Cardiac septum (tissue), 1 donor: ENCODE data around the gene GOLT1B. TPM values are rescaled to one million over a fixed set of nuclear protein-coding genes. Genes with fewer than 3 reads are reported as not detected.
"Not testable (repeated sequence)": the region's sequence is repeated elsewhere in the genome, so short reads cannot be mapped to it uniquely, and the experiment has no call there.

Experiments
- DNase-seq: peaks from one replicate; pipeline ENCODE4 v3.0.0-alpha.2; 2020; ENCODE audit warnings: low spot score
- intact Hi-C: fragments of 100-400 bp; cut with DNase I; formaldehyde crosslinking; loops from one replicate; pipeline ENCODE4 v1.14.0; 2022
- long read RNA-seq: library from polyadenylated mRNA; unstranded; transcript quantifications from one replicate; pipeline ENCODE4 v2.0.0, GENCODE V29; 2021
- total RNA-seq: library from RNA; stranded (reverse); fragmentation: NEBNext Ultra II Directional; extraction: Animal tissue kit (Norgen Biotek cat#: 25700); gene quantifications from one replicate; pipeline ENCODE4 v1.2.1, GENCODE V29; 2021
- donor health status: DM: no; HTN: no; CAD: no.

The GOLT1B gene, protein sequence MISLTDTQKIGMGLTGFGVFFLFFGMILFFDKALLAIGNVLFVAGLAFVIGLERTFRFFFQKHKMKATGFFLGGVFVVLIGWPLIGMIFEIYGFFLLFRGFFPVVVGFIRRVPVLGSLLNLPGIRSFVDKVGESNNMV
- 26.6 TPM for total RNA-seq
- long read RNA-seq, transcript GOLT1B-201 (5 exons, 3,227 nt) = major isoform, 31 of 32 reads
- long read RNA-seq, partial matches to known transcripts = 0 of 32 reads
- long read RNA-seq, other reads (novel, unspliced or antisense) = 1 of 32 reads

DNA sequence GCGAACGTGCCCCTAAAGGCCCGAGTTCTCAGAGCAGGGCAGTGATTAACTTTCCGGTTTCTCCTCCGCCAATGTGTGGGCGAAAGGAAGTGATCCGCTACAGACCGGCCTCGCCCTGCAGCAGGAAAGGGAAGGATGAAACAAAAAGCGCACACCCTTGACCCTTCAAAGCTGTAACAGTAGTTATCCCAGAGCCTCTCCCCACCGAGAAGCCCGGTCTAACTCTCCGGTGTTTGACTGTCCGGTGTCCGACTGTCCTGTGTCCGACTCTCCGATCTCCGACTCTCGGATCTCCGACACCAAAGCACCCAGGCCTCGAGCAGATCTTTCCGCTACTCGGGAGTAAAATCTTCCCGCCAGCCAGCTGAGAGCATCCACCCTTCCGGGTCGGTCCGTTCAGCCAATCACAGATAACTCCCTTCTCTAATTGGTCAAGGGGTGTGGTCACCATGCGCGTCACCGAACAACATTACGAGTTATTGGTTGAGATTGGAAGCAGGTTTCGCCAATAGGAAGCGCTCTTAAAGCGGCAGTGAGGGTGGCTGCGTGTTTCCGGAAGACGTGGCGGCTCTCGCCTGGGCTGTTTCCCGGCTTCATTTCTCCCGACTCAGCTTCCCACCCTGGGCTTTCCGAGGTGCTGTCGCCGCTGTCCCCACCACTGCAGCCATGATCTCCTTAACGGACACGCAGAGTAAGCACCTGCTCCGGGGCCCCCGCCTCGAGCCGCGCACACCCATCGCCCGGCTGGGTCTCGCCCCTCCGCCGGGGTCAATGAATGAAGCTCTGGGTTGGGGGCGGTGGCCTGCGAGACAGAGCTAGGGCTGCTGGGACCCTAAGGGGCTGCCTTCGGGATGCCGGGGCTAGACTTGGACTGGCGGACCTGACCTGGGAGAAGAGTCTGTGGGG is at the start of gene GOLT1B, which contains the start of gene RECQL:
Gene GOLT1B, plus strand, starts transcription at position 532 of the 906 bp plus-strand sequence. Its CDS starts 135 bp downstream, at position 667.
Gene RECQL, minus strand, starts transcription at position 378 of the 906 bp plus-strand sequence. CDS start 2,065 bp downstream, outside the sequence.
- intact Hi-C loops = loop anchor here (5.0 kb wide), 2 partner anchors 64 to 156 kb away; partner anchors contain the start of genes LDHB and PYROXD1
- peak; percentile 96 for DNase-seq

DNA sequence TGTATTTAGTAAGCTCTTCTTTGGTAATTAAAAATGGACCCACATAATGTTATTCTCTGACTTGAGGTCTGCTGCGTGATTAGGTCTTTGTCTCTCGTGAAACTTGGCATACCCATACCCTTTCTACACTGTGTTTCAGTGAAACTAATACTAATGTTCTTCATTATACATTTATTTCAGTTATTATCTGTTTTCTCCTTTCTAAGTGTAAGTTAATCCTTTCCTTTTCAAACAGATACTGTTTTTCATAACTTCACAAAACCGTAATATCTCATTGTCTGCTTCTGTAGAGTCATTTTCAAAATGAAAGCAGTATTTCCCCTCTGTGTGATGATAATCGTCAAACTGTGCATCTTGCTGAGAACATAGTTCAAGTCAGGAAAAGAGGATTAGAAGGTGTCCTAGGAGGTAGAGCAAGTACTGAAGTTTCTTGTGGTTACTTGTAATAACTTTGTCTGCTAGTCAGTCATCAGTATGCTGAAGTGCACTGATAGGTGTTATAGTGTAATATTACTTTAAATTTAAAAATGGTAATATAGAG is 48.2 kb upstream of the GOLT1B start:
- intact Hi-C loops = no loop called here
- DNase-seq = no peak

DNA sequence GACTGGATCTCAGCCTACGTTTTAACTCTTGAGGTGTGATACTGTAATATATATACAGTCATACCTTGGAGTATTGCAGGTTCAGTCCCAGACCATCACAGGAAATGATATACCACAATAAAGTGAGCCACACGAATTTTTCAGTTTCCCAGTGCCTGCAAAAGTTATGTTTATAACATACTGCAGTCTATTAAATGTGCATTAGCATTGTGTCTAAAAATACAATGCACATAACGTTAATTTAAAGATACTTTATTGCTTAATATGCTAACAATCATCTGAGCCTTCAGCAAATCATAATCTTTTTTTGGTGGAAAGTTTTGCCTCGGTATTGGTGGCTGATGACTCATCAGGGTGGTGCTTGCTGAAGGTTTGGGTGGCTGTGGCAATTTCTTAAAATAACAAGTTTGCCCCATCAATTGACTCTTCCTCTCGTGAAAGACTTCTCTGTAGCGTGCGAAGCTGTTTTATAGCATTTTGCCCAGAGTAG is 45.3 kb upstream of the GOLT1B start:
- intact Hi-C loops = no loop called here
- no peak for DNase-seq

DNA sequence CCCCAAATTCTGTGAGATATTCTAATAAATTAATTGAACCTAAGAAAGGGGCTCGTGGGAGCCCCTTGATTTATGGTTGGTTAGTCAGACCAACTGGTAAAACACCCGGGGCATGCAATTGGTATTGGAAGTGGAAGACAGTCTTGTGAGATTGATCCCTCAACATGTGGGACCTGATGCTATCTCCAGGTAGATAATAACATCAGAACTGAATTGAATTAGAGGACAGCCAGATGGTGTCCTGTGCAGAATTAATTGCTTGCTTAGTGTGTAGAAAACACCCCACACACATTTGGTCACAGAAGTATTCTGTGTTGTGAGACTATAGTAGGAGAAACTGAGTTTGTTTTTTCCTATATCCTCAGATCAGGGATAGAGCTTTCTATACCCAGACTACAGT is 42.1 kb upstream of the GOLT1B start:
- intact Hi-C loops = no loop called here
- no peak for DNase-seq

DNA sequence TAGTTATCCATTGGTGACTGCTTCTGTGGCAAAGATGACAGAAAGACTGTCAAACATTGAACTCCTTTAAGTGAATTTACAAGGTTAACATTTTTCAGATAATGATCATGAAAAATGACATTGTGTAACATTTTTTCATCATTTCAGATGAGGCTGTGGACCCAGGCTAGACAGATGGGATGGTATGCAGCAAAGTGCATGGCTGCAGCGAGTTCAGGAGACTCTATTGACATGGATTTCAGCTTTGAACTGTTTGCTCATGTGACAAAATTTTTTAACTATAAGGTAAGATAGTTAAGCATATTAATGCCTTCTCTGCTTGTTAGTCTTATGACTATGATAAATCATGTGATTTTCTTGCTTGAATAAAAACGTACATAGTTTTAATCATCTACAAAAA is 34.3 kb upstream of the GOLT1B start:
- intact Hi-C loops, DNase-seq: not testable (repeated sequence)

DNA sequence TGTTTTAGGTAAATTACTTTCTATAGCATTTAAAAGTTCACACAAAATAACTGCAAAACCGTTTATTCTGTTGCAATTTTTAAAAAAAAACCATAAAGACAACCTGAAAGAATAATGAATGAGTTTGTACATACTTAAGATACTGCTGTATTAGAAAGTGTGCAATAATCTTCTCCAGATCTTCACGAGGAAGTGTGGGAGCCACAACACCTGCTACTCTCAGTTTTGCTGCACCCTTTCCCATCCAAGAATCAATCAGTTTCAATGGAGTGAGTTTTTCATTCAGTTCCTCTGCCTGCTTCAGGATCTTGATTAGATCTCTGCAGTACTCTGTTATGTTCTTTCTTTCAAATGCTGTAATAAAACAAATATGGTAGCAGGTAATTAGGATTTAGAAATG is 30.3 kb upstream of the GOLT1B start:
- intact Hi-C loops = no loop called here
- DNase-seq = no peak

DNA sequence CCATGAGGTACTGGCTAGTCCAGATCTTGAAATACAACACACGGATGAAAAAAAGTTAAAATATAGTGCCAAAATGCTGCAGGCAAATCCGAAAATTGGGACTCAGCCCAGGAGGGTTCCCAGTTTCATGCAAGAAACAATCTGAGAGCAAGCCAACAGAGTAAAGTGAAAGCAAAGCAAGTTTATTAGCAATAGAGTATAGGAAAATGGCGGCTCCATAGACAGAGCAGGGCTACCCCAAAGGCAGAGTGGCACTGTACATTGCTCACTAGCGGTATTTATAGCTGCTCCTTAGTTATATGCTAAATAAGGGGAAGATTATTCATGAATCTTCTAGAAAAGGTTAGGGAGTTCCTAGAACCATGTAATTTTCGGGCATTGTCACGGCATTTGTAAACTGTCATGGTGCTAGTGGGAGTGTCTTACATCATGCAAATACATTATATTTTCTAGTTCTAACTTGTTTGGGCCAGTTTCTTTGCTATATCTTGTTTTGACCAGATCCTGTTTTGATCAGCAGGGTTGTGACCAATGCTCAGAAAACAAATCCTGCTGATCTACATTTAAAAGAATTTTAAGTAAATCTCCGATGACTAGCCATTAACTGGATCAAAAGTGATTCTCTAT is 29.3 kb upstream of the GOLT1B start:
- intact Hi-C loops = no loop called here
- DNase-seq = no peak

DNA sequence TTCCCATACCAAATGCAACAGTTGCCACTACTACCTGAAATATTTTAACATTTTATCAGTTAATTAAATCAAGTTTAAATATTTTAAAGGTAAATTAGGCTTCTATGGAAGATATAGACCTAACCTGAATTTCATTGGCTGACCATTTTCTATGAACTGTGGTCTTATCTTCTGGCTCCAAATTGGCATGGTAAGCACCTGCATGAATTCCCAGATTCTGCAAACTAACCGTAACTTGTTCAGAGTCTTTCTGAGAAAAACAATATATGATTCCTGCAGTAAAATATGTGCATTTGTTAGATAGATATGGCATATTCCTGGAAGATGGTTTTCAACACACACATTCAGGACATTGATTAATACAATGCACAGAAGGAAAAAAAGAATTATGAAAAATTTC is 26.0 kb upstream of the GOLT1B start:
- DNase-seq = no peak
- intact Hi-C loops = no loop called here

DNA sequence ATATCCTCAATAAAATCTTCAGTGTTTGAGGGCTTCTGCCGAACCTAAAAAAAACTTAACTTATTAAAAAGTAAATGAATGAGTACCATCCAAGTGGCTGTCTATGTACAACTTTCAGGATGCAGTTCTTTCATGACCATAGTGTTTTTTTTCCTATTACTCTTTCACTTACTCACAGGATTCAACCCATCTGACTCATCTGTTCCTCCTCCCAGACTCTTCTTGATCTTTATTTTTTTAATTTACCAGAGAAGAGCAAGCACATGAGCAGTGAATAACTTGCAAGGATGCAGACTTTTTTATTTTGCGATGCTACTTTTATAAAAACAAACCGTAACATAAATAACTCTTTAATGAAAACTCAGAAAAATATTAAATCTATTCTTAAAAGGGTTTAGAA is 24.6 kb upstream of the GOLT1B start:
- intact Hi-C loops = no loop called here
- DNase-seq = no peak

DNA sequence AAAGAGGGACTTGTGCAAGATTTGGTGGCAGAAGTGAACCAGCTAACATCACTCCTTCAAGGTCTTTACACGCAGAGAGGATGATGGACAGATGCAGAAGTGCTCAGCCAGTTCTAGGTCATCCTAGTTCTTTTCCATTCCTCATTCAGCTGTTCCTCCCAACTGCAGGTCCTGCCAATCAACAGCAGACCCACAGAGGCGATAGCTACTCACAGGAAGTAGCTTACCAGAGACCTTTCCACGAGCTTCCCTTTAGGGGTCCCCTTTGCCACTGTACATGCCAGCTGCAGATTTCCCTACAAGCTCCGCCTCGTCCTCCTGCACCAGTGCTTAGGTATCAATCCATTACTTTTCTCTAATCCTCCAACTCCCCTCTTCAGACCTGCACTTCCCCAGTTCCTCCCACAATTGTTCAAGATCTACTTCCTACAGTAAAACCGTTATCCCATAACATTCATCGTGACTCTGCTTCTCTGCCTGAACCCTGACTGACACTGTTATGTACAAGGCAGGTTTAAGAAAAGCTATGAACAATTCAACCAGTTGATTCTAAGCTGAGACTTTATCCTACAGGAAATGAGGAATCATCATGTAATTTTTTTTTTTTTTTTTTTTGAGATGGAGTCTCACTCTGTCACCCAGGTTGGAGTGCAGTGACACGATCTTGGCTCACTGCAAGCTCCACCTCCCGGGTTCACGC is 22.7 kb upstream of the GOLT1B start:
- DNase-seq = no peak
- intact Hi-C loops = no loop called here

DNA sequence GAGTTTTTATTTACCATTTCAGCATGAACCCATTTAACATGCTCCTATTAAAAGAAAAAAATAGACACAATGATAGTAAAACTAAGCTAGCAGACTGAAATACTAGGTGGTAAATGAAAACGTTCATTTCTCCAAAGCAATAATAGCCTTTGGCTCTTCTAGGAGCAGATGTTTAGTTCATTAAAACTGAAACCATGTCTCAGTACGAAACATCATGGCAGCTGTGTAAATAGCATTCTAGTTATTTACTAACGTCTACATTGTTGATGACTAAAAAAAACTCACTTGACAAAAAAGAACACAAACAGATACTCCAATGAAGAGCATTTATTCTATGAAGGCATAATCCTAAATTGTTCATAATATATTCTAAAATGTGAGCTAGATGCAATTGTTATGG is 18.1 kb upstream of the GOLT1B start:
- intact Hi-C loops = no loop called here
- DNase-seq = no peak

DNA sequence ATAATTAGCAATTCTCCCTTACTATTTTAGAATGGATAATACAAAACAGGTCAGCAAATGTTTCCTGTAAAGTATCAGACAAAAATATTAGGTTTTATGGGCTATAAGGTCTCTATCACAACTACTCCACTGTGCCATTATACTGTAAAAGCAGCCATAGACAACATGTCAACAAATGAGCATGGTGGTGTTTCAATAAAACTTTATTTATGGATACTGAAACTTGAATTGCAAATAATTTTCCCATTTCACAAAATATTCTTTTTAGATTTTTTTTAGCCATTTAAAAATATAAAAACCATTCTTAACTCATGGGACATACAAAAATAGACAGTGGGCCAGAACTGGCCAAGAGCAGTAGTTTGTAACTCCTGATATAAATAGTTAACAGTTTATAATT is 15.6 kb upstream of the GOLT1B start:
- intact Hi-C loops = no loop called here
- DNase-seq = no peak

DNA sequence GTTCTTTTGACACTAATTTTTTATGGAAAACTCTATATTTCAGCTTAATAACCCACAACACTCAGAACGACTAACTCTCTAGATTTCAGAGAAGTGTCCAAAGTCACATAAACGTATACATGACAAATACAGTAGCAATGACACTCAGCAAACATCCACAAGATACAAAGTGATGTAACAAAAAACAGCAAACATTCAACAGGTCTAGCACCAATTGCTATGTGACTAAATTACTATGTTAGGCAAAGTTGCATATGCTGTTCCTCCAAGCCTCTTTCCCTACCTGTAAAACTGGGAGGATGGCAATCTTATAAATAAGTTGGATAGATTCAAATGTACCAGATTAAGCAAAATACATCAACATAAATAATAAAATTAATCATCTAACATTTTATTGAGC is 1.8 kb upstream of the GOLT1B start:
- intact Hi-C loops = loop anchor here (5.0 kb wide), 2 partner anchors 62 to 158 kb away; partner anchors contain the start of genes LDHB and PYROXD1
- no peak for DNase-seq

DNA sequence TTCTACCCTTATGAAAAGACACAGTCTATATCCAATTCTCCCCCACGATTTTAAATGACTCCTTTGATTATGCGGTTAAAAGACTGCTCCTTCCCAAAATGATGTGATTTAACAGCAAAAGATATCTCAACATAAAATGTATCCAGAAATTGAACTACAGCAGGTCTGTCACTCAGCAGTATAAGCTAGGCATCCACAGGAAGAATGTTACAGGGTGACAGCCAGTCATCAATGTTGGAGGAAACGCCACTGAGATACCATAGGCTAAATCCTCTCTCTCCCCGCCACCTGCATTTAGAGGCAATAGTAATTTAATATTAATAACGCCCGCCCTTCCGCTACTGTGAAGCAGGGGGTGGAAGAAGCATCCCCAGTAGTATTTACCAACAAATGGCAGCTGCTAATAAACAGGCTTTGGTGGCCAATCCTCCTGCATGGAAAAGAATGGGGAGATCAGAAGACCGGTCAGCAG is 767 bp upstream of the GOLT1B start:
- no peak for DNase-seq
- intact Hi-C loops = loop anchor here (5.0 kb wide), 2 partner anchors 64 to 156 kb away; partner anchors contain the start of genes LDHB and PYROXD1

DNA sequence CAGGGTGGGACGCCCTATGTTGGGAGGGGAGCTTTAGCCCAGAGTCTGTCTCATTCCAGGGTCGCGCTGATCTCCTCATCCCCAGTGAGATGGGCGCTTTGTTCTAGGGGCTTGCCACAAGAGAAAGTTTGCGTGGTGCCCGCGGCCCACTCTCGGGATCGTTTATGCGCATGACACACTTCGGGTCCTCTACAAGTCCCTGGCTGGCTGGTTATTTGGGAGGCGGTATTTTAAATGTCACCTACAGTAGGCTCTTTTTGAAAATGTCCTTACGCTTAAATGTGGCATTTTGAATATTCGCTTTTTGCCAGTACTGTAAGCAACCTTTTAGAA is 541 bp downstream of the GOLT1B start:
- intact Hi-C loops = loop anchor here (5.0 kb wide), 2 partner anchors 65 to 155 kb away; partner anchors contain the start of genes LDHB and PYROXD1
- no peak for DNase-seq

DNA sequence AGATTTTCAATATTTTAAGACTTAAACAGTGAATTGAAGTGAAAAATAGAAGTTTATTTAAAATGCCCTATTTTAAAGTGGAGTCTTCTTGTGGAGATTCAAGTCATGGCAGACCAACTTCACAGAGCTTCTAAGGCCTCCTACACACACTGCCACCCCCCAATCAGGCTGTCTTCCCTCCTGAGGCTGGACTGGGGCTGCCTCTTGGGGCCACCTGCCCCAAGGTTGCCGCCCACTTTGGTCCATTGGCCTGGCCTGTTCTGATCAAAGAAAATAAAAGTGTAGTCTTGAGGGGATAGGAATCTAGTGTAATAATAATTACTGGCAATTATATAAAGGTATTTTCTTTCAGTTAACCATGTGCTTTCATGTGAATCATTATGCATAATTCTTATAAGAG is 1.3 kb downstream of the GOLT1B start:
- intact Hi-C loops = loop anchor here (5.0 kb wide), 2 partner anchors 66 to 154 kb away; partner anchors contain the start of genes LDHB and PYROXD1
- no peak for DNase-seq

DNA sequence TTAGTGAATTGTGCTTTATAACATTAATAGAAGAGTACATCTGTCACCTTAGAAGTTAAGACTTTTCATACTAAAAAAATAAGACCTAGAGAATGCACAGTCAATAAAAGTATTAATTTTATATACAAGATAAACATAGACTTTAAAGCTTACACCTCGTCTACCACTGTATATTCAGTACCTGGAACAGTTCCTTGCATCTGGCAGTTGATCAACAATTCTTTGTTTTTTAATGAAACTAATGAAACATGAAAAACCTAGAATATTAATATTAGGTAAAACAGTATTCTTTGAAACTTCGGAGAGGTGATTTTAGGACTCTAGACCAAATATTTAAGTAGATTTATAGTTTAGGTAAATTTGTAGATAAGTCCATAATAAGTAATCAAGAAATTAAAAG is 4.3 kb downstream of the GOLT1B start:
- no peak for DNase-seq
- intact Hi-C loops = no loop called here

DNA sequence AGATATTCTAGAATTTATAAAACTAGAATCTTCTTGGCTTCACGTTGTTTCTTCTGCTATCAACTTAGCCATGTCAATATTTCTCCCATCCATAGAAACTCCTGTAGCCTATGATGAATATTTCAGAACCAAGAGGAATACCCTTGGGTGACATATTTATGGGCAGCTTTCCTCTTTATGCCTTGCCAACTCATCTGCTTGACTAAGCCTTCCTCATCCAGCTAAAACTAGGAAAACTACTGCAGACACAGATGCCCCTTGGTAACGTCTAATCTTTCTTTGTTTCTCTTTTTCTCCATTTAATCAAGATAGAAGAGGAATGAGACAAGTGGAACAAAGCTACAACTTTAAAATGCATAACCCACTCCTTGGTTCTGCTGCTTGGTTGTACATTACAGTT is 6.3 kb downstream of the GOLT1B start:
- intact Hi-C loops = no loop called here
- no peak for DNase-seq

DNA sequence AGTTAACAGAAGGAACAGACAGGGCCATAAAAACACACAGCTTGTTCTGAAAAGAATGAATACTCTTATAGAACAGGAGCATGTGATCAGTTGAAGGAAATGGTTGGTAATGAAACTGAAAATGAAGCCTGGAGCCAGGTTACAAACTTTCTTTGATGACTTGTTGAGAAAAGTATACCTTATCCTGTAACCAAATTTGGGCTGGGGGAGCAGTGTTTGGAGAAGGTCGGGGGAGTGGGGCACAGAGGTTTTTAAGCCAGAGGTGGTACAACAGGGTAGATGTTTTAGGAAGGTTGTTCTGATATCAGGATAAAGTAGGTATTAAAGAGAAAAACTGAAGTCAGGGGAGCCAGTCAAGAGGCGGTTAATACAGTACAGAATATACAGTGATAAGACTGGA is 8.2 kb downstream of the GOLT1B start:
- intact Hi-C loops = no loop called here
- no peak for DNase-seq
